HG03520 (cell line): Measurements from ENCODE around the gene FUOM.
"Not testable (repeated sequence)": the region's sequence is repeated elsewhere in the genome, so short reads cannot be mapped to it uniquely, and the experiment has no call there.

ENCODE experiments used
- ATAC-seq: cut with Tn5 transposase; IDR thresholded peaks from one replicate; pipeline ENCODE4 v1.9.1; 2021; ENCODE audit warnings: mild to moderate bottlenecking, moderate library complexity; ENCODE audit not compliant: unreplicated experiment

FUOM gene

GRCh38 chr10:133335246-133336117 lies 22.3 kb downstream of the FUOM start:
- no peak for ATAC-seq

GRCh38 chr10:133334503-133335245 lies 23.1 kb downstream of the FUOM start:
- no peak for ATAC-seq

- no peak for ATAC-seq
Measured at GRCh38 chr10:133332936-133333699, 24.7 kb downstream of the FUOM start.

- peak; percentile 81 for ATAC-seq
Measured at GRCh38 chr10:133329491-133330202, 28.2 kb downstream of the FUOM start.

- ATAC-seq: no peak
Measured at GRCh38 chr10:133328358-133329343, 29.2 kb downstream of the FUOM start.

GRCh38 chr10:133327651-133328357 lies 30.0 kb downstream of the FUOM start:
- ATAC-seq: no peak

- ATAC-seq: no peak
Measured at GRCh38 chr10:133326745-133327650, 30.8 kb downstream of the FUOM start.

GRCh38 chr10:133326223-133326551 lies 31.6 kb downstream of the FUOM start:
- no peak for ATAC-seq

GRCh38 chr10:133325440-133326222 lies 32.2 kb downstream of the FUOM start:
- no peak for ATAC-seq

- no peak for ATAC-seq
Measured at GRCh38 chr10:133324857-133325260, 33.0 kb downstream of the FUOM start.

- no peak for ATAC-seq
Measured at GRCh38 chr10:133324198-133324792, 33.5 kb downstream of the FUOM start.

- ATAC-seq: not testable (repeated sequence)
Measured at GRCh38 chr10:133322064-133322709, 35.6 kb downstream of the FUOM start.

GRCh38 chr10:133320852-133321422 lies 36.9 kb downstream of the FUOM start:
- not testable (repeated sequence) for ATAC-seq

- ATAC-seq: peak; percentile 94
Measured at GRCh38 chr10:133318494-133319127, 39.2 kb downstream of the FUOM start.

- no peak for ATAC-seq
Measured at GRCh38 chr10:133316732-133317131, 41.1 kb downstream of the FUOM start.
